ENCODE results near the gene FAM174C.
A peak's percentile ranks its signal among the peaks of the same experiment; 100 is the strongest.
"Not testable (repeated sequence)": the region's sequence is repeated elsewhere in the genome, so short reads cannot be mapped to it uniquely, and the experiment has no call there.

FAM174C gene

GRCh38 chr19:1237754-1238368 lies 37.5 kb upstream of the FAM174C start, which contains the start of gene CBARP:
TSS of gene CBARP (minus strand) at chr19:1238005. CDS start at chr19:1236100, 1,905 bp downstream.
- DNase-seq = peak; percentile 16

DNA sequence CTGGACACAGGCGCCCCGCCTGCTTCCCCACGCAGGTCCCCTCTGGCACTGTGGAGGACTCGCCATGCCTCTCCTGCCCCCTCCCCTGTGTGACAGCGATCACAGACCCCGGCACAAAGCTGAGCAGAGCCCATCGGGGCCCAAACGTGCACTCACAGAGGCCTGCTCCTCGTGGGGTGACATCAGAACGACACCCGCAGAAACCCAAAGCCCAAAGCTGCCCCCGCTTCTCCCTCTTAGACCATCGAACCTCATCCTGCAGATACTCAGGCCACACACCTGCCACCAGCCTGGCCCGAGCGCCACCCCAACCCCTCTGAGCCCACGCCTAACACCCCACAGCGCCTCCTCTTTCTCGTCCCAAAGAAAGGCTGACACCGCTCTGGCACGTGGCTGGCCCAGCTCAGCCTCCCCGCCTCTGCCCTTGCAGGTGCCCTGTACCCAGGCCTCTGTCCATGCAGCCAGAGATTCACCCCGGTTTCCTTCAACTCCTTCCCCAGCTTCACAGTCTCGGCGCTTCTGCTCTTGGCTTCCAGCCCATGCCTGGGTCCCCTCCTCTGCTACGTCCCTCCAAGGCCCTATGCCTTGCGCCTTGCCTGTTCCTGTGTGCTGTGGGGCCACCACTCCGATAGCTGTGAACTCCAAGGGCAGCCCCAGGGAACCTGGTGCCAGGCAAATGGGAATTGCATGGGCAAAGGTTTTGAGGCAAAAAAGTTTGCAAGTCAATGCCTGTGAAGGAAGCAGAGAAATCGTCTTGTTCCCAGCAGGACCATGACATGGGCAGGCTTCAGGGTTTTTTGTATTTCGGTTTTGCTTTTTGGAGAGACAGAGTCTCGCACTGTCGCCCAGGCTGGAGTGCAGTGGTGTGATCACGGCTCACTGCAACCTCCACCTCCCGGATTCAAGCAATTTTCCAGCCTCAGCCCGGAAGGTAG lies 36.7 kb upstream of the FAM174C start:
- DNase-seq = no peak

DNA sequence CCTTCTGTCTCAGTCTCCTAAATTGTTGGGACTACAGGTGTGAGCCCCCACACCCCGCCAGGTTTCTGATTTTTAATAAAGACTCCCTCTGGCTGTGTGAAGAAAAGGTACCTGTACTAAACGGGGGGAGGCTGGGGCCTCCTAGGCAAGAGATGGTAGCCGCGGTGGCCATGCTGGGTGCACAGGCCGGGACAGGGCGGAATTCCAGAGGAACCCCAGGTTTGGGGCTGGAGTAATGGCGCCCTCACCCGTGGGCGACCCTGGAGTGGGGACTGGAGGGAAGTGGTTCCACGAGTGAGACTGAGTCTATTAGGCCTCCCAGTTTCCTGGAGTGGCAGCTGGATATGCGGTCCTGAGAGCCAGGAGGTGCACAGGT lies 35.9 kb upstream of the FAM174C start:
- DNase-seq = no peak

- peak; percentile 83 for DNase-seq
These were observed 35.3 kb upstream of the FAM174C start for GRCh38 chr19:1239796-1240737.

DNA sequence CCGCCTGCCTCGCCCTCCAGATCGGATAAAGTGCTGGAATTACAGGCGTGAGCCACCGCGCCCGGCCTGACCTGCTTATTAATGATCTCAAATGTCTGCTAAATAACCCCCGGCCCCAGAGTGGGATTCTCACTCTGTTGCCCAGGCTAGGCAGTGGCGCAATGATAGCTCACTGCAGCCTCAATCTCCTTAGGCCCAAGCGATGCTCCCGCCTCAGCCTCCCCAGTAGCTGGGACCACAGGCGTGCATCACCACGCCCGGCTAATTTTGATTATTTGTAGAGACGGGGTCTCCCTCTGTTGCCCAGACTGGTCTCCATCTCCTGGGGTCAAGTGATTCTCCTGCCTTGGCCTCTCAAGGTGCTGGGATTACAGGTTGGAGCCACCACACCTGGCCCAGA lies 34.4 kb upstream of the FAM174C start:
- no peak for DNase-seq

- DNase-seq = peak; percentile 90
These were observed 33.8 kb upstream of the FAM174C start, which contains the start of gene ATP5F1D for GRCh38 chr19:1241417-1242095. TSS of gene ATP5F1D (plus strand) at chr19:1241751. CDS start at chr19:1241851, 100 bp downstream.

DNA sequence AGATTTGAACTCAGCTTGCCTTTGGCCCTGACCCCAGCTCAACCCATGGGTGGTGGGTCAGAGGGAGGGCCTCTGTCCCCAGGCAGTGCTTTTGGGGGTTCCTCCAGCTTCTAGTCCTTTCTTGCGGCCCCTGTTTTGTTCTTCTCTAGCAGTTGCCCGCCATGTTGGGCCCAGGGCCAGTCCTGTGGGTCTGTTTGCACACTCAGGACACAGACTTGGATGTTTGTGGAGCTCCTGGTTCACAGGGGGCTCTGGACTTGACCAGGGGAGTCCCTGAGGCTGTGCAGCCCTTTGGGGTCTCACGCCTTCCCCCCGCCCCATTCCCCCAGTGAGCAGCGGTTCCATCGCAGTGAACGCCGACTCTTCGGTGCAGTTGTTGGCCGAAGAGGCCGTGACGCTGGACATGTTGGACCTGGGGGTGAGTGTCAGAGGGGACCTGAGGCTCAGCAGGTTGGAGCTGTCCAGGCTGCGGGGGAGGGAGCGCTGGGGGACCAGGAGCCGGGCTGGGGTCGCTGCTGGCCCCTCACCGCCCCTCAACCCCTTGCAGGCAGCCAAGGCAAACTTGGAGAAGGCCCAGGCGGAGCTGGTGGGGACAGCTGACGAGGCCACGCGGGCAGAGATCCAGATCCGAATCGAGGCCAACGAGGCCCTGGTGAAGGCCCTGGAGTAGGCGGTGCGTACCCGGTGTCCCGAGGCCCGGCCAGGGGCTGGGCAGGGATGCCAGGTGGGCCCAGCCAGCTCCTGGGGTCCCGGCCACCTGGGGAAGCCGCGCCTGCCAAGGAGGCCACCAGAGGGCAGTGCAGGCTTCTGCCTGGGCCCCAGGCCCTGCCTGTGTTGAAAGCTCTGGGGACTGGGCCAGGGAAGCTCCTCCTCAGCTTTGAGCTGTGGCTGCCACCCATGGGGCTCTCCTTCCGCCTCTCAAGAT lies 31.3 kb upstream of the FAM174C start:
- DNase-seq = peak; percentile 37

DNA sequence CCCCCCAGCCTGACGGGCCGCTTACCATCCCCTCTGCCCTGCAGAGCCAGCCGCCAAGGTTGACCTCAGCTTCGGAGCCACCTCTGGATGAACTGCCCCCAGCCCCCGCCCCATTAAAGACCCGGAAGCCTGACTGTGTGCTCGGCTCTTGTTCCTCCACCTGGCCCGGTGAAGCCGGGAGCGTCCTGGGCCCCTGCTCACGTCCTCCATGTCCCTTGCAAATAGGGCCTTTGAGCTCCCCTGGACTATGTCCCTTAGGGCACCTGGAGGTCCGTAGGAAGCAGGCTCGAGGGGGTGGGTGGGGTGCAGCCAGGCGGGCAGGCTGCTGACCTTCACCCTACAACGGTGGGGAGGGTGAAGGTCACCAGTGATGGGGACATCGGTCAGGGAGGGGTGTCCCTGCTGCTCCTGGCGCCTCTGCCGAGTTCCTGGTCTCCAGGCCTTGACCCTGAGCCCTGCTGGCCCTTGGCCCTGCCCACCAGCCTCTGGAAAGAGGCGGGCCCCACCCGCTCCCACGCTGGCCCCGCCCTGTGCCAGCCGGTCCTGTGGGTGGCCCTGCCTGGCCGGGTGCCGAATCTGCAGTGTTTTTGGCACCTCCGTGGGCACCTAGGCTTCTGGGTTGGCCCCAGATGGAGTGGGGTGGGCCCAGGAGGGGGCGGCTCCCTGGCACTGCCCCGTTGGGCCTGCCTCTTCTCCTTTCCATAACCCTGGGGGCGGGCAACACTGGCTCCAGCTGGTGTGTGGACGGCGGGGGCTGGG lies 30.5 kb upstream of the FAM174C start:
- DNase-seq = no peak

DNA sequence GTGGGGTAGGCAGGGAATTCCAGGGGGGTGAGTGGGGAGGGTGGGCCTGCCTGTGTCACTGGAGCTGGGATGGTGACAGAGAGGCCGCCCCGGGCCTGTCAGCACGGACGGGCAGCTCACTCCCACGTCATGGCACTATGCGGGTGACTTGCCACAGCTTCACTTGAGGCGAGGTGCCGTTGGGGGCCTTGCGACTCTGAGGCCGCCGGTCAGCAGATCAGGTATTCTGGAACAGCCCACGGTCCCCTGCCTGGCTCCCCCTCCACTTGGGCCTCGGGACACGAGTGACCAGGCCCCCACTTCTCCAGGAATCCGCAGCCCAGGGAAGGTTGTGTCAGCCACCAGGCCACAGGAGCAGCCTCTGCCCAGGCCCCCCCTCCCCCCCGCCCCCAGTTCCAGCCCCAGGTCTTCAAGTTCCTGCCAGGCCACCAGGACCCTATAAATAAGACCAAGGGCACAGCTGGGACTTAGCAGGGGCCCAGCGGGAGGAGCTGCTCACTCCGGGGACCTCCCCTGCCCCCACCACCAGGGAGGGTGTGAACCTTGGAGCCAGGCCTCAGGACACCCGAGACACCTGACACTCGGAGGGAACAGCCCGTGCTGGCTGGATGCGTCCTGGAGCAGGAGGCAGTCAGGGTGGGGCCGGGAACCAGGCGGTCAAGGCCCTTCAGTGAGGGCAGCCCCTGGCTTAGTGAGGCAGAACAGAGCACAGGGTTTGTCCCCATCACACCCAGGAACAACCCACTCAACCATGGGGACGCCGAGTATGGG lies 29.7 kb upstream of the FAM174C start:
- DNase-seq = no peak

DNA sequence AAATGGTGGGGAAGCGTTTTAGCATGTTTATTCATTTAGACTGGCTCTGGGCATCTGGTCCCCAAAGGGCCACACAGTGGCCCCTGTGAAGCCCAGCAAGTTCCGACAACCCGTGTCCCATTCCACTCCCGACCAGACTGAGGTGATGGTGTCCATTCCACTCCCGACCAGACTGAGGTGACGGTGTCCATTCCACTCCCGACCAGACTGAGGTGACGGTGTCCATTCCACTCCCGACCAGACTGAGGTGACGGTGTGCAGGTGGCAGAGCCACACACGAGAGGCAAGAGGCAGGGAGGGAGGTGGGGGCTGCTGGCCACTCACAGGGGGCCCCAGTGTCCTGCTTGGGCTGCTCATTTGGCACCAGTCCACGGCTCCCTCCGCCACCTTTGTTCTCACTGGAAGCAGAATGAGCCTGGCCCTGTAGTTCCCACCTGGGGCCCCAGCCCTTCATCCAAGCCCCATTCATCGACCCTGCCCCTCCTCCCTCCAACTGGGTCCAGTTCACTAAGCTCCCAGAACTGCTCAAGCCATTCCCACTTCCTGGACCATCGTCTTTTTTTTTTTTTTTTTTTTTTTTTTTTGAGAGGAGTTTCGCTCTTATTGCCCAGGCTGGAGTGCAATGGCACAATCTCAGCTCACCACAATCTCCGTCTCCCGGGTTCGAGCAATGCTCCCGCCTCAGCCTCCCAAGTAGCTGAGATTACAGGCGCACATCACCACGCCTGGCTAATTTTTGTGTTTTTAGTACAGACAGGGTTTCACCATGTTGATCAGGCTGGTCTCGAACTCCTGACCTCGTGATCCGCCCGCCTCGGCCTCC lies 28.9 kb upstream of the FAM174C start:
- not testable (repeated sequence) for DNase-seq

GRCh38 chr19:1247748-1248138 lies 27.6 kb upstream of the FAM174C start:
- DNase-seq = no peak

DNA sequence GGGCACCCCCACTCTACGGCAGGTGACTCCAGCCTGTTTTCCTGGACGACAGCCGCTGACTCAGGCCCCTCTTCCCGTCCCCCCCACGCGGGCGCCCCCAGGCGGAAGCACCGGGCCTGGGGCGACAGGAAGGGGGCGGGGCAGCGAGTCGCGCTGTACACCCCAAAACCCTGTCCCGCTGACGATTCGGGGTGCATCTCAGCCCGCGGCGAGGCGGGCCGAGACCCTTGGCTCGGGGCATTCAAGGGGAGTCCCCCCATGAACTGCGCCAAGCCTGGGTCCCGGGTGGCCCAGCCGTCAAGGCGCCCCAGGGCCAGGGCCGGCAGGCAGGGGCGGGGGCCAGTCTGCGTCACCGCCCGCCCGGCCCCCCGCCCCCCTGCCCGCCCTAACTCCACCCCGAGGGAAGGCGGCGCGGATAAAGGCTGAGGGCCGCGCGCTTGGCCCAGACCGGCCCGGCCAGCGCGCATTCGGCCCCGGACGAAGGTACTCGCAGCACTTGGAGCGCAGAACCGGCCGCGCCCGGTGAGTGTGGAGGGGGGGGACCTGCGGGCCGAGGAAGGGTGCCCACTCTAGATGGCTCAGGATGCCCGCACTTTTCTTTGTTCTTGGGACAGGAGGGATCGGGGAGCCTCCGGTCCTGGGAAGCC lies 27.1 kb upstream of the FAM174C start, which contains the start of gene MIDN:
Gene MIDN (plus strand): TSS at position 445 of the 647 bp plus-strand sequence. CDS start 1,714 bp downstream, outside the sequence.
- DNase-seq = peak; percentile 80

DNA sequence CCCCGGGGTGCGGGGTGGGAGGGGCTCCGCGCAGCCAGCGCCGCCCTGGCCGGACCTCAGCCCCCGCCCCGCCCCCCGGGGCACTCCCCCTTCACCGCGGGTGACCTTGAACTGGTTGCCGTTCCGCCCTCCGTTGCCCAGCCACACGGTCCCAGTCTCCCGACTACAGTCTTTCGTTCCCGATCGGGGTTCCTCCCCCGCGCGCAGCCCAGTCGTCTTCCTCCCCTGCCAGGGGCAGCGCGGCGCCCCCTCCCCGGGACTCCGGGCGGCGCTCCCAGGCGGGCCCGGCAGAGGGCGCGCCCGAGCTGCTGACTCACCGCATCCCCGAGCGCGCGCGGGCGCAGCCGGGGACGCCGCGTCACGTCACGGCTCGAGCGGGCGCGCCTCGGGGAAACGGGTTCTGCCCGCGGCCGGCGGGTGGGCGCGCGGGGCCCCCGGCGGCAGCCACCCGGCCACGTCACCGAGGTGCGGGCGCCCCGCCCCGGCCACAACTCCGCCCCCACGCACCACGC lies 26.5 kb upstream of the FAM174C start:
- DNase-seq = peak; percentile 80

GRCh38 chr19:1249298-1249989 lies 25.9 kb upstream of the FAM174C start:
- peak; percentile 88 for DNase-seq

GRCh38 chr19:1249990-1250436 lies 25.3 kb upstream of the FAM174C start:
- DNase-seq = no peak

GRCh38 chr19:1250437-1251260 lies 24.7 kb upstream of the FAM174C start:
- peak; percentile 82 for DNase-seq
